Fibroblast of villous mesenchyme (primary cell): ENCODE measurements around the gene HSPA2. TPM values are rescaled to one million over a fixed set of nuclear protein-coding genes. Genes with fewer than 3 reads are reported as not detected.

Experiments
- DNase-seq: peaks from one replicate; pipeline ENCODE4 v3.0.0-alpha.2; 2010; ENCODE audit warnings: low read depth
- H3K4me3 ChIP-seq: 2 replicates; pipeline ENCODE4 v1.5.1; 2011; ENCODE audit warnings: low read depth, mild to moderate bottlenecking, low read length
- CTCF ChIP-seq: IDR thresholded peaks from 2 replicates; pipeline ENCODE4 v1.5.1; 2012; ENCODE audit warnings: low read depth, mild to moderate bottlenecking, low read length; ENCODE audit not compliant: insufficient read depth
- total RNA-seq: library from RNA; depleted of rRNA; stranded (reverse); fragments of >200 nt; gene quantifications from 2 replicates; pipeline ENCODE4 v1.2.3, GENCODE V29; 2012

Gene HSPA2
- total RNA-seq, 1 donor, result 165 TPM

- DNase-seq, result no peak
- TF ChIP-seq CTCF, result no peak
- H3K4me3 ChIP-seq, result no peak overlapping the region
Observed at GRCh38 chr14:64573109-64573508, 32.6 kb downstream of the HSPA2 start.

- DNase-seq, result no peak
- H3K4me3 ChIP-seq, result no peak overlapping the region
Observed at GRCh38 chr14:64574371-64575107, 34.0 kb downstream of the HSPA2 start.

GRCh38 chr14:64577211-64577610, 36.7 kb downstream of the HSPA2 start:
- H3K4me3 ChIP-seq, result no peak overlapping the region
- TF ChIP-seq CTCF, result no peak
- no peak for DNase-seq

More at GRCh38 chr14:64574371-64575107, 34.0 kb downstream of the HSPA2 start:
- no peak for TF ChIP-seq CTCF

- no peak for TF ChIP-seq CTCF
- peak; percentile 39 for DNase-seq
- H3K4me3 ChIP-seq, result no peak overlapping the region
Observed at GRCh38 chr14:64580467-64580866, 39.9 kb downstream of the HSPA2 start.

GRCh38 chr14:64581363-64581762, 40.8 kb downstream of the HSPA2 start:
- TF ChIP-seq CTCF, result no peak
- DNase-seq, result no peak
- H3K4me3 ChIP-seq, result no peak overlapping the region

- no peak for DNase-seq
- H3K4me3 ChIP-seq, result no peak overlapping the region
- no peak for TF ChIP-seq CTCF
Observed at GRCh38 chr14:64581817-64582216, 41.3 kb downstream of the HSPA2 start.

GRCh38 chr14:64584190-64584589, 43.6 kb downstream of the HSPA2 start:
- DNase-seq, result no peak
- no peak for TF ChIP-seq CTCF
- H3K4me3 ChIP-seq, result no peak overlapping the region
